GM21529 (cell line): ENCODE data around the gene PLCXD3.
"Not testable (repeated sequence)": the region's sequence is repeated elsewhere in the genome, so short reads cannot be mapped to it uniquely, and the experiment has no call there.

Experiments used
- ATAC-seq: cut with Tn5 transposase; IDR thresholded peaks from one replicate; pipeline ENCODE4 v1.9.1; 2021; ENCODE audit not compliant: unreplicated experiment

The PLCXD3 gene

DNA sequence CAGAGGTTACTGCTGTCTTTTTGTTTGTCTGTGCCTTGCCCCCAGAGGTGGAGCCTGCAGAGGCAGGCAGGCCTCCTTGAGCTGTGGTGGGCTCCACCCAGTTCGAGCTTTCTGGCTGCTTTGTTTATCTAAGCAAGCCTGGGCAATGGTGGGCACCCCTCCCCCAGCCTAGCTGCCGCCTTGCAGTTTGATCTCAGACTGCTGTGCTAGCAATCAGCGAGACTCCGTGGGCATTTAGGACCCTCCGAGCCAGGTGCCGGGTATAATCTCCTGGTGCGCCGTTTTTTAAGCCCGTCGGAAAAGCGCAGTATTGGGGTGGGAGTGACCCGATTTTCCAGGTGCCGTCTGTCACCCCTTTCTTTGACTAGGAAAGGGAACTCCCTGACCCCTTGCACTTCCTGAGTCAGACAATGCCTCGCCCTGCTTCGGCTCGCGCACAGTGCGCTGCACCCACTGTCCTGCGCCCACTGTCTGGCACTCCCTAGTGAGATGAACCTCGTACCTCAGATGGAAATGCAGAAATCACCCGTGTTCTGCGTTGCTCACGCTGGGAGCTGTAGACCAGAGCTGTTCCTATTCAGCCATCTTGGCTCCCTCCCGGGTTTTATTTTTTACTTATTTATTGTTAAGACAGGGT, 16.8 kb downstream of the PLCXD3 start:
- ATAC-seq, result not testable (repeated sequence)

DNA sequence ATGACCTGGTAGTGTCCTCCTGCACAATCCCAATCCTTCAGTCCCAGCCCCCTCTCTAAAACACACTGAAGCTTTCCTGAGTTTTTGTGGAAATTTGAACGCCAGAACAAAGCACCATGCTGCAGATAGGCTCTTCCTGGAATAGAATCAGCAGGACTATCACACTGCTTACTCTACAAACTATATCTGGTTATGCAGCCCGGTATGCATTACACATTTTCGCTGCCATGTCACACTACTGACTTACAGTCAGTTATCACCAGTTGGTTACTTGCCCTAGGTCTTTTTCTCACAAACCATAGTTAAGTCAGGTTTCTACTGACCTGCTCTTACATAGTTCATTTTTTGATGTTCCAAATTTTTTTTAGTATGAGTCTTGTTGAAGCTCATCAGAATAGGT, 24.9 kb downstream of the PLCXD3 start:
- no peak for ATAC-seq

DNA sequence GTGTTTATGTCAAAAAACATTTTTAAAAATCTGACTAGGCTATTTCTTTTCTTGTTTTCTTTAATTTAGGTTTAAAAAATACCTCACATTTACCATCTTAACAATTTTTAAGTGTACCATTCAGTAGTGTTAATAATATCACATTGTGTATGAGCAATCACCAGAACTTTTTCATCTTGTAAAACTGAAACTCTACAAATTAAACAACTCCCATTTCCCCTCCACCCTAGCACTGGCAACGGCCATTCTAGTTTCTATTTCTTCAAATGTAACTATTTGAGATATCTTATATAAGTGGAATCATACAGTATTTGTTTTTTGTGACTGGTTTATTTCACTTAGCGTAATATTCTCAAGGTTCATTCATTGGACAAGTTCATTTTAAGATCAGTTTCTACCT, 27.7 kb downstream of the PLCXD3 start:
- peak; percentile 65 for ATAC-seq

DNA sequence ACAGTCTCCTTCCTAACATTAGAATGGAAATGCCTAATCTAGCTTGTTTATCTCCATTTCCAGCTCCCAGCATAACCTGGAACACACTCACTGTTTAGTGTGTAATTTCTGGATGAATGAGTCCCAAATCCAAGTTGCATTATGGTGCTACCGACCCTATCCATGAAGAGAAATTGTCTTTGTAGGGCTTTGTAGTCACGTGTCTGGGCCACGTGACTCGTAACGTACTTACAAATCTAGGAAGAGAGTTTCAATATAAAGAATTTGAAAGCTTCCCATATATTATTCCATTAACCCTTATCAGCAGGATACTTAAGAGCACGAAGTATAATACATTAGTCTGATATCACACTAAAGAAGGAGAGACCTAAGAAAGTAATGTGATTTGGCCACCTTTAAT, 28.2 kb downstream of the PLCXD3 start:
- ATAC-seq, result no peak

DNA sequence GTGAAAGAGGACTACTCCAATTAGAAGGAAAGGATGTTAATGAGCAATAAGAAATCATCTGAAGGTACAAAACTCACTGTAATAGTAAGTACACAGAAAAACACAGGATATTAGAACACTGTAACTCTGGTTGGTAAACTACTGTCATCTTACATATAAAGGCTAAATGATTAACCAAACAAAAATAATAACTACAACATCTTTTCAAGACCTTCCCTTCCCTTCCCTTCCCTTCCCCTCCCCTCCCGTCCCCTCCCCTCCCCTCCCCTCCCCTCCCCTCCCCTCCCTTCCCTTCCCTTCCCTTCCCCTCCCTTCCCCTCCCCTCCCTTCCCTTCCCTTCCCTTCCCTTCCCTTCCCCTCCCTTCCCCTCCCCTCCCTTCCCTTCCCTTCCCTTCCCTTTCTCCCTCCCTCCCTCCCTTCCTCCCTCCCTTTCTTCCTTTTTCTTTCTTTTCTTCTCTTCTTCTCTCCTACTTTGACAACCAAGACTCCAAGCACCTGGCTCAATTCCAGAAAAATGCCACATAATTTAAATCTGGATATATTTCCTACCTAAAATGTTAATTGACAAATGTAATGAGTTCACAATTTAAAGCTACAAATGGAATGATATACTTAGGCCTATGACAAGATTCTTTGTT, 38.7 kb downstream of the PLCXD3 start:
- not testable (repeated sequence) for ATAC-seq

DNA sequence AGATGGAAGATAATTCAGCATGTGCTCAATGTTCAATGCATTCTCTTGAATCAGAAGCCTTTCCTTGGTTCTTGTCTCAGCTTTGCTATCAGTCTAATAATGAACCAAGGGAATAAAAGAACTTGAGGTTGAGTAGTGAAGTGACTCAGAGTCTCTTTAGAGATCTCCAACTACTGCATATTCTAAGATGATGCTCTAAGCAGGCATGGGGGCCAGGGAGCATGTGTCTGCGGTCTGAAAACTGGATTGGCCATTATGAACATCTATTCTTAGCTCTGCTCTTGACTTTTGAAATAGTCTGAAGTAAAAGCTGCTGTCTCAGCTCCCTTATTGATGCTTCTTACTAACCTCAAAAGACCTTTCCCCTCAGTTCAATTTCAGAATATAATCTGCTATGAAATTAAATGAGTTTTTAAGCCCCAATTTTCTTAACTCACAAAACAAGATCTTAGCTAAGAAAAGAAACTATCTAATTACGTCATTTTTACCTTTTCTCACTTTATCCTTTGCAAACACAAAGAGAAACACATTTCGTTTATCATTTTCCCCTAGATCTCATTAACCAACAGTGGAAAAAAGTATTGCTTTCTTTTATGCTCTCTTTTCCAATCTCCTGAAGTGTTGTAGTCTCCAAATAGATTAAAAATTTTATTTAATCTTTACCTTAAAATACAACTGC, 44.8 kb downstream of the PLCXD3 start:
- no peak for ATAC-seq

DNA sequence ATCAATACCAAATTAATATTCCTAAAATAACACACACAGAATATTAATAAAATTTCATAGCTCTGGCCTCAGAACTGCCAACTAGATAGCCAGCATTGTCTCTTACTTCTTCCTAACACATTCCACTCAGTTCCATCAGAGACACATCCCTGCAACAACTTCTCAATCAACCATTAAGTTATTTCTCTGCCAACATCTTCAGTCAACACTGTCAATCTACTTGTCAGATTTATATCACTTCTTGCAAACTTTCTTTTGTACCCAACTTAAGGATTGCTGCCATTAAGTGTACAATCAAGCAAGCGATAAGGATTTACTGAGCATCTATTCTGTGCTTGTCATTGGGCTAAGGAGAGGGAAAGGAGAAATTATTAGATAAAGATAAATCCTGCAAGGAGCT, 50.8 kb downstream of the PLCXD3 start:
- ATAC-seq, result no peak

DNA sequence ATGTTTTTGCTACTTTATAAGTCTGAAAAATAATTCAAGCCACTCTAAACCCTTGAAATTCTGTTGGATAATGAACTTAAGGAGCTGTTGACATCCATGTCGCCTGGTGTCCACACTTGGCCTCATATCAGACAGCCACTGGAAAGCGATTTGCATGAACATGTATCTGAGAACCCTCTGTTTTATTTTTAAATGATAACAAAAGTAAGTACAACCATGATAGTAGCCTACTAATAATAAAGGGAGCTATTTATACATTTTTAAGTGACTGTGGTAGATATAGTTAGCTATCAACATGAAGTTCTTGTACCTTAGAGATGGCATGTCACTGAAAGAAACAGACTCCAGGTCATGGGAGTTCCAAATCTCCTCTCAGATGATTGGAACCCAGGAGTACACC, 53.3 kb downstream of the PLCXD3 start:
- ATAC-seq, result no peak

DNA sequence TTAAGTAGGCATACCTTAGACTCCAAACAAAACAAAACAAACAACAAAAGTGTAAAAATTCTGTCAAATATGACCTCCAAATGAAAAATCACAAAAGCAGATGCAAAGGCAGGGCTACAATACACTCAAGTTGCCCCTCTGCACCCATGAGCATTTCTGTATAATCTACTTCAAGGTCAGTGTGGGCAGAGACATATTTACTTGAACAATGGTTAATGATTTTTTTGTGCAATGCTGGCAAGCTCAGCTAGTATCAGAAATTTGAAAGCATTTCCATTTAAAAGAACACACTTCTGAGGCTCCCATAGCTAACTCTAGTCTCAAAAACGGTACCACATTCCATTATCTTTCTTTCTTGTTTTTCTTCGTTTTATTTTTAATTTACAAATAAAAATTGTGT, 57.9 kb downstream of the PLCXD3 start:
- ATAC-seq, result no peak

DNA sequence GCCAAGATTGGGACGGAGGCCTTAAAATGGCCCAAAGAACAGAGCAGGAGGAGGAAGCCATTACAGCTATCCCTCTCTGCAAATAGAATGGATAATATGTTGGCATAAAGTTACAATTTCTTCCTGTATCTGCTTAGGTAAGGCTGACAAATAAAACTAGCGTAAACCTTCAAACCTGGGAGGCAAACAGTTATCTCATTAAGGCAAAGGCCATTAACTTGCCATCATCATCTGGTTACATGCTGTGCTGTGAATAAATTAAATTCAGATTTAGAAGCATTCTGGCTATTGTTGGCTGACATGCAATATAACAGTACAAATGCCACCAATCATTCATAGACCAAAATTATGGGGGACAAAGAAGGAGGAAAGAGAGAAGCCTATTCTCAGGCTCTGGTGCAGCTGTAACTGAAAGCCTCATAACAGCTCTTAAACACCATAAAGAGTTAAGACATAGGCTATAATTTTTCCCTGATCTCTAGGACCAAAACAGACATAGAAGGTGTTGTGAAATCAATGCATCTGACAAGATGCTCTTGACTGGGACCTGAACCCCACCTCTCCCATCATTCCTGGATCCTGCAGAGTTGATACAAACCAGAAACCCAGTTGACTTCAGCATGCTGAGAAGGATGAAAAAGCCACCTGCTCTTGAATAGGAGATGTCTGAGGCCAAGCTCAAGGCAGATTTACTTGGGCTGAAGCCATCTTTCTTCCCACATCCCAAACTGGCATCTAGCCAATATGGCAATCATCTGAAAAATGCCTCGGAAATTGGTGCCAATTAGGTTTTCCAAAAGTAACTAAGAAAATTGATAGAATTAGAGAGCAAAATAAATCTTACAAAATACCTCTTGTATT, 62.5 kb downstream of the PLCXD3 start:
- ATAC-seq, result no peak

DNA sequence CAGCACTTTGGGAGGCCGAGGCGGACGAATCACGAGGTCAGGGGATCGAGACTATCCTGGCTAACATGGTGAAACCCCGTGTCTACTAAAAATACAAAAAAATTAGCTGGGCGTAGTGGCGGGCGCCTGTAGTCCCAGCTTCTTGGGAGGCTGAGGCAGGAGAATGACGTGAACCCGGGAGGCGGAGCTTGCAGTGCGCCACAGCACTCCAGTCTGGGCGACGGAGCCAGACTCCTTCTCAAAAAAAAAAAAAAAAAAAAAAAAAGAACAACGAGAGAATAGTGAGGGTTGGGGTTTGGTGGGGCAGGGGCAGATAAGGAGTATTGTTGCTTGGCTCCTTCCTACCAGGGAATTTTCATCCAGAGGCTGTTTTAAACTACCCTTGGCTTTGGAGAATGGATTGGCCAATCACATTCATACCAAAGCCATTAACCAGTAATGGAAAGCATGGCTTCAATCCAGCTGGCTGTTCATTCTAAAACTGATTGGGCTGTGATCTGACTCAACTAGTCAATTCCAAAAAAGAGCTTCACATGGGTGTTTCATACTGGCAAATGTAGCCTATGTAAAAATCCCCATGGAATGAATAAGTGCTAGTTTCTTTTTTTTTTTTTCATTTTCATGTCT, 64.4 kb downstream of the PLCXD3 start:
- ATAC-seq, result no peak

DNA sequence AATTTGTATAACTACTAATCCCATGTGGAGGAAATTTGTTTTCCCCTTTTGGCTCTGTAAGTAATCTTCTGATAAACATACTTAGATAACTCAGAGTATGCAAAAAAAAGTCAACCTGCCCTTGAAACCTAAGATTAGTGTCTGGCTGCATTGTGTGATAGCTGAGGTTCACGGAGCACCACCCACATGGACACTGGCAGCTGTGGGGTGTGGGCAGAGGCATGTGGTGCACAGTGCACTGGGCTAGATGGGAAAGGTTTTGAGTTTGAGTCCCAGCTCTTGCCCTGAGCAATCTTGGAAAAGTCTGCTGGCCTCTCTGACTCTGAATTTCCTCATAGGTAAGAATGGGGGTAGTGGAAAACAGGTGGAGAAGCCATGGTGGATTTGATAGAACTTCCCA, 75.1 kb downstream of the PLCXD3 start:
- ATAC-seq, result no peak

DNA sequence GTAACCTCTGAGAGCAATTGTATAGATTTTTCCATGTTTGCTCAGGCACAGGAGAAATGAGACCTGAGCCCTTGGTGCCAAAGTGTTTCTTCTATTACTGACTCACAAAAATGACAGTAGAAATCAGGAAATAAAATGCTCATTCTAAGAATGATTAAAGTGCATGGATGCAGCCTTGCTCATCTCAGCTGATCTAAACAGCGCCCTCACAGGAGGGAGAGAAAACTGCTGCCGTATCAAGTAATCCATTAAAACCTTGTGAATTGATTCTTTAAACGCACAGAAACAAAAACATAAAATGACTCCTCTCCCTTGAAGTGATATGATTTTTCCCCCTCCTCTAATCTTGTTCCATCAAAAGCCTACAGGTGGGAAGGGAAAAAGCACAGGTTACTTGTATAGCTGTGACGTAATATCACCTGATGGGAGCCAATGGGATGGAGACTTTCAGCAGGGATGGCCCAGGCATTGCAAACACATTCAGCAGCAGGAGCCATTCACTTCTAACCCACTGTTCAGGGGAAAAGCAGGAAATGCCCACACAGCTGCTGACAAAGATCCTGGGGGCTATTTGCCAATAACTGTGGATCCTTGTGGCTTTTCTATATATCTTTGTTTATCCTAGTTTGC, 76.7 kb downstream of the PLCXD3 start:
- ATAC-seq, result no peak

DNA sequence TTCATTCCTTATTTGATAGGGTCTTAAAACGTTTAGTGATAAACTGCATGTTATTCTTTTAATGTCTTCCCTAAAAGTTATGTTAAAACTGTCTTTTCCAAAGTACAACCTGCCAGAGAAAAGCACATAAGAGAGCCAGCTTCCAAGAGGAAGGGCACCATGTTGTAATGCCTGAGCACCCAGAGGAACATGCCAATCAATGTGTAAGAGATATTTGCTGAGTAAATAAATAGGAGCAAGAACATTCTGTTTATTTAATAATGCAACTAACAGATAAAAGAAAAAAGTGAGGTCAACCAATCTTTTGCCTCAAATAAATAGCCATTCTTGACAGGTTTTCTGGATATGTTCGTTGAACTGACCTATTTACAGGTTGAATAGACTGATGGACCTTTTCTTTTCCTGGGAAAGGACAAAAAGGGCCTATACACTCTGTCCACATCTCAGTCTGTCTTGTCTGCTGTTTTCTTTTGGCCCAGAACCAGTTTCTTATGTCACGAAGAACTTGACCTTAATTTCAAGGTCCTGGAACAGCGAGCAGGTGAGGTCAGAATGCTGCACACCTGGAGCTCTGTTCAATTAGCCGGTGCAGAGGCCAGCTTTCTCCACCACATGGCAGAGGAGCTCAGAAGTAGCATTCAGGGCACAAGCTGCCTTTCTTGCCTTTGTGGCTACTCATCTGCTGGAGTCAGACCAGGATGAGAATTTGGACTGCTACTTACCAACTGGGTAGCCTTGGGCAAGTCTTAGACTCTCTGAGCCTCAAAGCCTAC, 77.7 kb downstream of the PLCXD3 start:
- no peak for ATAC-seq

DNA sequence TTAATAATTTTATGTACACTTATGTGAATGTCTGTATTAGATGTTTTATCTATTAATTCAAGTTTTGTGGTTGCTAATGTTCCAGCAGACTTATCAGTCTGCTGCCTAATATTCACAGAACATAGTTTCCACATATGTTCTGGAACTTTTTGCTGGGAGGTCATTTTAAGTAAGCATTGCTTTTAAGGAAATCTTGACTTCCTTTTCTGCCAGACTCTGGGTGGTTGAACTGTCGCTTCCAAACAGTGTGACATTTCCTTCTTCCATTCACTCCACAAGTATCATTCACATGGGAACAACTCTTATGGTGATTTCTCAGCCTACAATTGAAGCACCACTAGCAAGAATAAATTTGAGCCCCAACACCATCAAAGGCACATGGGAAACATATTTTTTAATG, 82.9 kb downstream of the PLCXD3 start:
- ATAC-seq, result no peak

DNA sequence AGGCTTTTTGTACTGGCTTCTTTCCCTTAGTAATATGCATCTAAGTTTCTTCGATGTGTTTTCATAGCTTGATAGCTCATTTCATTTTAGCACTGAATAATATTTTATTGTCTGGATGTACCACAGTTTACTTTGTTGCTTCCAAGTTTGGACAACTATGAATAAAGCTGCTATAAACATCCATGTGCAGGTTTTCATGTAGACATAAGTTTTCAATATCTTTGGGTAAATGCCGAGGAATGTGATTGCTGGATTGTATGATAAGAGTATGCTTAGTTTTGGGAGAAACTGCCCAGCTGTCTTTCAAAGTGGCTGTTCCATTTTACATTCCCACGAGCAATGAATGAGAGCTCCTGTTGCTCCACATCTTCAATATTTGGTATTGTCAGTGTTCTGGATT, 84.7 kb downstream of the PLCXD3 start:
- ATAC-seq, result no peak

DNA sequence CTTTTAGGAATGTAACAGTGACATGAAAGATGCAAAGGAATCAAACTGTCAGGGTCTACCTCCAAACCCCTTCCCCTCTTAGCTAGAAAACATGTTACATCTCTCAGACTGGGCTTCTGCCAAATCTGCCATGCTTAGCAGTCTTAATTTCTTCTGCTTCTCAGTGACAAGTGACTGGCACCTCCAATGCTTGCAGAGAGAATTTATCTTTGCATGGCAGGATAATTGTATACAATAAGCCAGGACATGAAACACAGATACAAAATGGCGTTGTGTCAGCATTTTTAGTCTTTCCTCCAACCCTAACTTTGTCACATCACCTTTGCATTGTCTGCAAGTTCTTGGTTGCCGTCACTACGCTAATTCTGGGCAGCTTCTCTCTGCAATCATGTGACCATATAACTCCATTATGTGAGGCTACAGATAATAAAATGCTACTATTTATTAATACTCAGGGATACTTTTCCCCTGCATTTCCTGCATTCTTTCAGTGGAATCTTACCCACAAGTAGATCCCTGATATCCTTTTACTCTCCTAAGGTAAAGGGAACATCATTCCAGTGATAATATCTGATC, 89.8 kb downstream of the PLCXD3 start:
- ATAC-seq, result no peak

DNA sequence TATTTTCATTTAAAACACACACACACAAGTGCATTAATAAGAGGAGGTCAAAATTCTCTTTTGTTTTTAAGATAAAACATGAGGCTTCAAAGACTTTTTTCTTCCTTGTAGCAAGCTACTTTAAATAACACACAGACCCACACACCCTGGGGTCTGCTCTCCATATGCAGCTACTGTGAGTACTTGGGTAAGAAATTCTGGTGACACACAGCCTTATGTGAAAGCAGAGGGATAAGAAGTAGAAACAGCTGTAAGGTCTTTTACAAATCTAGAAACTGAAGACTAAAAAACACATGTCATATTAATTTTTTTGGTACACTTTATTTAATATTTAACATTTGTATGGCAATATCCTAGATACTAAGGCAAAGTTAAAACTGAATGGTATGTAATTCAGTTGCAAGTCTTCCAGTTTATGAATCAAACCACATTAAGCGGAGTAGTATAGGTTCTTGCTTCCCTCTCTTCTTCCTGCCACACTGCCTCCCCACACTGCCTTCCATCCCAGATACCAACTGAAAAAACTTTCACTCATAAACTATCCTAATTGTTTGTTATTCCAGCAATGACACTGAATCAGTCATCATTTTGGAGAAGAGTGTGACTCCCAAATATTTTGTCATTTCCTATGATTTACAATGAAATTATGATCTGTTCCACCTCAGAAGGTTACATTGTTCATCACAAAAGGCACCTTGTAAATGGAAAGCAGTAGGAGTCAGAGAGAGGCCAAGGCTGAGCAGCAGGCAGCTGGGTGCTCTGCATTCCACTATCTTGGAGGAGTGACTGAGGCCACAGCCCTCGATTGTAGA, 92.0 kb downstream of the PLCXD3 start:
- ATAC-seq, result no peak

DNA sequence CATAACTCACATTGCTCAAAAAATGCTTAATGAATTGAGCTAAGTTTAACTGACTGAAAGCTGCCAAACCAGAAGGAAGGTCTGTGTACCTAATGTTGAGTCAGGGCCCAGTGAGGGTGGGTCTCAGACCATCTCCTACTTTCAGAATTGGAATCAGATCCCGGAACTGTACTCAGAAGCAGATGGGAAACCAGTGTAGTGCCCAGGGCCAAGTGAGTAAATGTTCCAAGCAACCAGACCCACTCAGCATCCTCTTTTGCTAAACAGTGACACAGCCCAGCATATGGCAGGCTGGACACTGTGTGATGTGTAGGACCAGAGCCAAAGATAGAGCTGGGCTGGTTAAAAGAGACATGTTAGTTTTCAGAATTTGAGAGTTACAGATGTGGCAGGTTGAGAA, 94.1 kb downstream of the PLCXD3 start:
- no peak for ATAC-seq
